Measurements from ENCODE around the gene SLC26A9. TPM values are rescaled to one million over a fixed set of nuclear protein-coding genes. Genes with fewer than 3 reads are reported as not detected.

Gene SLC26A9
- total RNA-seq, 5 donors from 2014 or later (not counting 1 experiment from before 2014, with no cell fraction given), result 0.06 TPM; not detected in 4

- no peaks in the 10 kb centered on the region for H3K9me3 Mint-ChIP-seq
- POLR2A ChIA-PET, result no interaction called here
- Histone ChIP-seq H3K4me1 (ENCODE audit: control insufficient read depth in 1 of 2, extremely low read depth in 1 of 2, insufficient read depth in 2 of 2, low read length in 2 of 2) (no peaks in the 10 kb centered on the region), H3K4me3 (ENCODE audit: control insufficient read depth in 1 of 2, extremely low read depth in 1 of 2, low read length in 1 of 2) (no peak overlapping the region), H3K27me3 (replicated peaks in 1 of 2; ENCODE audit: control insufficient read depth in 2 of 2, extremely low read depth in 1 of 2, insufficient read depth in 2 of 2, low read length in 1 of 2) (no peaks in the 10 kb centered on the region), H3K36me3 (ENCODE audit: control insufficient read depth in 2 of 2, extremely low read depth in 1 of 2, insufficient read depth in 1 of 2, low read length in 1 of 2) (no peaks in the 10 kb centered on the region), H3K9me3 (no peaks in the 10 kb centered on the region), H3K27ac (ENCODE audit: low read length) (no peak overlapping the region)
- CTCF ChIA-PET, result interaction anchor here in 1 of 2 donors (1.4 to 1.8 kb wide), 2 partner anchors 8 to 310 kb away, joined by 5 to 7 read pairs; no protein-coding TSS in a partner anchor
- no peak overlapping the region for H3K4me3 Mint-ChIP-seq
- H3K27me3 Mint-ChIP-seq, result peaks cover 0 to 2% of the 10 kb centered on the region in 2 donors
- 75% methylated on average over 8 of the region's 8 CpGs for WGBS (ENCODE audit: insufficient coverage)
- no peaks in the 10 kb centered on the region for H3K4me1 Mint-ChIP-seq
- H3K36me3 Mint-ChIP-seq, result no peaks in the 10 kb centered on the region
- no peak overlapping the region for H3K27ac Mint-ChIP-seq
- no peak for ATAC-seq (replicated peaks in 1 of 4)
- no peak for DNase-seq
Observed at GRCh38 chr1:205969229-205969628, 26.0 kb upstream of the SLC26A9 start.

GRCh38 chr1:205967554-205968335, 24.5 kb upstream of the SLC26A9 start:
- H3K27me3 Mint-ChIP-seq, result peaks cover 0 to 3% of the 10 kb centered on the region in 2 donors
- no peaks in the 10 kb centered on the region for H3K36me3 ChIP-seq (ENCODE audit: control insufficient read depth in 2 of 2, extremely low read depth in 1 of 2, insufficient read depth in 1 of 2, low read length in 1 of 2)
- H3K36me3 Mint-ChIP-seq, result no peaks in the 10 kb centered on the region
- no peaks in the 10 kb centered on the region for H3K27me3 ChIP-seq (replicated peaks in 1 of 2; ENCODE audit: control insufficient read depth in 2 of 2, extremely low read depth in 1 of 2, insufficient read depth in 2 of 2, low read length in 1 of 2)
- H3K4me1 ChIP-seq (ENCODE audit: control insufficient read depth in 1 of 2, extremely low read depth in 1 of 2, insufficient read depth in 2 of 2, low read length in 2 of 2), result no peaks in the 10 kb centered on the region
- WGBS (ENCODE audit: insufficient coverage), result 85% methylated on average over 2 of the region's 10 CpGs
- ATAC-seq (replicated peaks in 1 of 4), result no peak
- no peaks in the 10 kb centered on the region for H3K9me3 ChIP-seq
- H3K4me3 Mint-ChIP-seq, result no peak overlapping the region
- no peak overlapping the region for H3K4me3 ChIP-seq (ENCODE audit: control insufficient read depth in 1 of 2, extremely low read depth in 1 of 2, low read length in 1 of 2)
- H3K27ac Mint-ChIP-seq, result no peak overlapping the region
- no peak for DNase-seq
- no peak overlapping the region for H3K27ac ChIP-seq (ENCODE audit: low read length)
- POLR2A ChIA-PET, result no interaction called here
- no peaks in the 10 kb centered on the region for H3K9me3 Mint-ChIP-seq
- CTCF ChIA-PET, result interaction anchor here in 1 of 2 donors (1.8 kb wide), 1 partner anchor 10 kb away, joined by 7 read pairs; no protein-coding TSS in a partner anchor
- no peaks in the 10 kb centered on the region for H3K4me1 Mint-ChIP-seq

GRCh38 chr1:205965036-205965884, 22.0 kb upstream of the SLC26A9 start:
- no peaks in the 10 kb centered on the region for H3K36me3 ChIP-seq (ENCODE audit: control insufficient read depth in 2 of 2, extremely low read depth in 1 of 2, insufficient read depth in 1 of 2, low read length in 1 of 2)
- no peak overlapping the region for H3K4me3 Mint-ChIP-seq
- H3K27ac ChIP-seq (ENCODE audit: low read length), result no peak overlapping the region
- POLR2A ChIA-PET, result no interaction called here
- no peak overlapping the region for H3K27ac Mint-ChIP-seq
- no peak overlapping the region for H3K4me3 ChIP-seq (ENCODE audit: control insufficient read depth in 1 of 2, extremely low read depth in 1 of 2, low read length in 1 of 2)
- no peaks in the 10 kb centered on the region for H3K36me3 Mint-ChIP-seq
- peaks cover 0 to 19% of the 10 kb centered on the region in 2 experiments for H3K27me3 ChIP-seq (replicated peaks in 1 of 2; ENCODE audit: control insufficient read depth in 2 of 2, extremely low read depth in 1 of 2, insufficient read depth in 2 of 2, low read length in 1 of 2)
- no peaks in the 10 kb centered on the region for H3K4me1 Mint-ChIP-seq
- no peak for ATAC-seq (replicated peaks in 1 of 4)
- CTCF ChIA-PET, result interaction anchor here in 1 of 2 donors (0.9 kb wide), 1 partner anchor 12 kb away, joined by 5 read pairs; no protein-coding TSS in a partner anchor
- H3K9me3 Mint-ChIP-seq, result no peaks in the 10 kb centered on the region
- no peaks in the 10 kb centered on the region for H3K4me1 ChIP-seq (ENCODE audit: control insufficient read depth in 1 of 2, extremely low read depth in 1 of 2, insufficient read depth in 2 of 2, low read length in 2 of 2)
- 85% methylated on average over 4 of the region's 13 CpGs for WGBS (ENCODE audit: insufficient coverage)
- DNase-seq, result no peak
- H3K9me3 ChIP-seq, result no peaks in the 10 kb centered on the region
- peaks cover 3 to 15% of the 10 kb centered on the region in 2 donors for H3K27me3 Mint-ChIP-seq

GRCh38 chr1:205963352-205964155, 20.3 kb upstream of the SLC26A9 start:
- CTCF ChIA-PET, result no interaction called here

GRCh38 chr1:205962821-205963221, 19.6 kb upstream of the SLC26A9 start:
- CTCF ChIA-PET, result interaction anchor here (0.6 to 0.7 kb wide), 2 partner anchors 15 to 451 kb away, joined by 4 read pairs; no protein-coding TSS in a partner anchor
- H3K36me3 Mint-ChIP-seq, result no peaks in the 10 kb centered on the region
- peaks cover 12 to 28% of the 10 kb centered on the region in 2 donors for H3K27me3 Mint-ChIP-seq
- no peaks in the 10 kb centered on the region for H3K4me1 Mint-ChIP-seq
- DNase-seq (no peak), ATAC-seq (replicated peaks in 1 of 4) (no peak)
- no peaks in the 10 kb centered on the region for H3K9me3 Mint-ChIP-seq
- peaks cover 0 to 35% of the 10 kb centered on the region in 2 experiments for H3K27me3 ChIP-seq (replicated peaks in 1 of 2; ENCODE audit: control insufficient read depth in 2 of 2, extremely low read depth in 1 of 2, insufficient read depth in 2 of 2, low read length in 1 of 2)
- 83% methylated on average over 3 of the region's 6 CpGs for WGBS (ENCODE audit: insufficient coverage)
- POLR2A ChIA-PET, result no interaction called here
- no peak overlapping the region for H3K4me3 ChIP-seq (ENCODE audit: control insufficient read depth in 1 of 2, extremely low read depth in 1 of 2, low read length in 1 of 2)
- no peaks in the 10 kb centered on the region for H3K36me3 ChIP-seq (ENCODE audit: control insufficient read depth in 2 of 2, extremely low read depth in 1 of 2, insufficient read depth in 1 of 2, low read length in 1 of 2)
- no peak overlapping the region for H3K27ac ChIP-seq (ENCODE audit: low read length)
- no peaks in the 10 kb centered on the region for H3K4me1 ChIP-seq (ENCODE audit: control insufficient read depth in 1 of 2, extremely low read depth in 1 of 2, insufficient read depth in 2 of 2, low read length in 2 of 2)
- H3K4me3 Mint-ChIP-seq, result no peak overlapping the region
- no peaks in the 10 kb centered on the region for H3K9me3 ChIP-seq
- no peak overlapping the region for H3K27ac Mint-ChIP-seq

More at GRCh38 chr1:205963352-205964155, 20.3 kb upstream of the SLC26A9 start:
- Histone ChIP-seq H3K27ac (ENCODE audit: low read length) (no peak overlapping the region), H3K4me1 (ENCODE audit: control insufficient read depth in 1 of 2, extremely low read depth in 1 of 2, insufficient read depth in 2 of 2, low read length in 2 of 2) (no peaks in the 10 kb centered on the region), H3K4me3 (ENCODE audit: control insufficient read depth in 1 of 2, extremely low read depth in 1 of 2, low read length in 1 of 2) (no peak overlapping the region), H3K27me3 (replicated peaks in 1 of 2; ENCODE audit: control insufficient read depth in 2 of 2, extremely low read depth in 1 of 2, insufficient read depth in 2 of 2, low read length in 1 of 2) (peaks cover 0 to 33% of the 10 kb centered on the region in 2 experiments), H3K36me3 (ENCODE audit: control insufficient read depth in 2 of 2, extremely low read depth in 1 of 2, insufficient read depth in 1 of 2, low read length in 1 of 2) (no peaks in the 10 kb centered on the region), H3K9me3 (no peaks in the 10 kb centered on the region)
- Mint-ChIP-seq H3K27ac (no peak overlapping the region), H3K4me1 (no peaks in the 10 kb centered on the region), H3K4me3 (no peak overlapping the region), H3K9me3 (no peaks in the 10 kb centered on the region), H3K36me3 (no peaks in the 10 kb centered on the region), H3K27me3 (peaks cover 11 to 28% of the 10 kb centered on the region in 2 donors)
- no peak for DNase-seq
- POLR2A ChIA-PET, result no interaction called here
- ATAC-seq (replicated peaks in 1 of 4), result no peak
- WGBS (ENCODE audit: insufficient coverage), result 81% methylated on average over 6 of the region's 16 CpGs
